Measurements from ENCODE around the gene LEP.

DNA sequence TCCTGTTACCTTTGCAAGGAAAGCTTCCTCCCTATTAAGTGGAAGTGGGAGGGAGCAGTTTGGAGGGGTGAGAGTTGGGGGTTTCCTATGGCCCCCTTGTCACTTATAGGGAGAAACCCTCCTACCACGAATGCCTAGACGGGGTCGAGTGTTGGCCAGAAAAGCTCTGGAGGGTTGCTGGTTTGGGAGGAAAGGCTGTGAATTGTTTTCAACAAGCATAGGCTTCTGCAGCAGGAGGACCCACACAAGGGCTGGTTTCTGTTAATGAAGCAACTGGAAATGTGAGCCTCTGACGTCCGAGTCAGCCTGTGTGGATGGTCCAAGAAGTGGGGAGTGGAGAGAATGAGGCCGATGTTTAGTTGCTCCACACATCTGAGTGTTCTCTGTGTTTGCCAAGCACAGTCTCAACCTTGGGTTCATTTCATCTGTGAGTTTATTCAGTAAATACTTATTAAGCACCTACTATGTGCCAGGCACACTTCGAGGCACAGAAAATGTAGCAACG lies 37.3 kb upstream of the LEP start:
- TF ChIP-seq CTCF (IDR thresholded peaks at IDR 0.05) (no peak), EZH2 (IDR thresholded peaks at IDR 0.05; ENCODE audit: borderline replicate concordance, insufficient read depth, low read depth, low read length, poor library complexity, severe bottlenecking) (no peak)

Data from B cell (primary cell).